ENCODE measurements around the gene ZMIZ1. TPM values are rescaled to one million over a fixed set of nuclear protein-coding genes. Genes with fewer than 3 reads are reported as not detected.

ZMIZ1 gene
- polyA plus RNA-seq, 1 experiment = 7.6 TPM

GRCh38 chr10:79098596-79099015 lies 29.8 kb downstream of the ZMIZ1 start:
- POLR2A ChIA-PET = no interaction called here
- no peak overlapping the region for H3K27ac ChIP-seq (ENCODE audit: low read depth, low read length)
- H3K9me3 ChIP-seq (ENCODE audit: control insufficient read depth, insufficient read depth, low read length) = no peaks in the 10 kb centered on the region
- CTCF ChIA-PET = interaction anchor here (1.0 kb wide), 1 partner anchor 96 kb away, joined by 4 read pairs; no protein-coding TSS in a partner anchor
- H3K4me3 ChIP-seq (ENCODE audit: low read depth, low read length) = no peak overlapping the region
- no peaks in the 10 kb centered on the region for H3K27me3 ChIP-seq (ENCODE audit: control insufficient read depth, insufficient read depth, low read length)
- DNase-seq (ENCODE audit: low read depth, low spot score) = no peak
- TF ChIP-seq CTCF (IDR thresholded peaks at IDR 0.05; ENCODE audit: low read depth, low read length) = no peak

DNA sequence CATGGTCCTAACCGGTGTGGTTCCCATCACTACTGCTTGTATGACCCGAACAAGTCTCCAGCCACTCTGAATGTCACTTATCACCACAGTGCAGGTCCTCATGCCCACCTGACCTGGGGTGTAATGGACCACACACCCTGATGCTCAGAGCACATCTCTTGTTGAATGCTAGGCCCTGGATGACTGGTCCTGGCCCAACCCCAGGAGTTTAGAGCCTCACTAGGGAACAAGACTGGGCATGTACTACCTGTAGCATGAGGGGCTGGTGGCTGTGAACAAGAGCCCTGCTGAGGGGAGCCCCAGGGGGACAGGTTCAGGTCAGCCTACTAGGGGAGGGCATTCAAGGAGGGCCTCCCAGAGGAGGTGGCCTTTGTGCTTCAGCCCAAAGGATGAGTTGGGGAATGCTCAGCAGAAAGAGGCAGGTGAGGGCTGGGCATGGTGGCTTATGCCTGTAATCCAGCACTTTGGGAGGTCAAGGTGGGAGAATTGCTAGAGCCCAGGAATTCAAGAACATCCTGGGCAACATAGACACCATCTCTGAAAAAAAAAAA lies 31.2 kb downstream of the ZMIZ1 start:
- H3K4me3 ChIP-seq (ENCODE audit: low read depth, low read length) = no peak overlapping the region
- no peak for DNase-seq (ENCODE audit: low read depth, low spot score)
- no peaks in the 10 kb centered on the region for H3K27me3 ChIP-seq (ENCODE audit: control insufficient read depth, insufficient read depth, low read length)
- H3K9me3 ChIP-seq (ENCODE audit: control insufficient read depth, insufficient read depth, low read length) = no peaks in the 10 kb centered on the region
- no peak for TF ChIP-seq CTCF (IDR thresholded peaks at IDR 0.05; ENCODE audit: low read depth, low read length)
- peak overlapping the region; percentile 21 for H3K27ac ChIP-seq (ENCODE audit: low read depth, low read length)
- ChIA-PET CTCF (no interaction called here), POLR2A (no interaction called here)

- DNase-seq (ENCODE audit: low read depth, low spot score) = no peak
- H3K27ac ChIP-seq (ENCODE audit: low read depth, low read length) = peak overlapping the region; percentile 39
- POLR2A ChIA-PET = interaction anchor here (0.6 kb wide), 1 partner anchor 13 kb away, joined by 3 read pairs; no protein-coding TSS in a partner anchor
Observed at GRCh38 chr10:79100771-79101170, 32.0 kb downstream of the ZMIZ1 start.

DNA sequence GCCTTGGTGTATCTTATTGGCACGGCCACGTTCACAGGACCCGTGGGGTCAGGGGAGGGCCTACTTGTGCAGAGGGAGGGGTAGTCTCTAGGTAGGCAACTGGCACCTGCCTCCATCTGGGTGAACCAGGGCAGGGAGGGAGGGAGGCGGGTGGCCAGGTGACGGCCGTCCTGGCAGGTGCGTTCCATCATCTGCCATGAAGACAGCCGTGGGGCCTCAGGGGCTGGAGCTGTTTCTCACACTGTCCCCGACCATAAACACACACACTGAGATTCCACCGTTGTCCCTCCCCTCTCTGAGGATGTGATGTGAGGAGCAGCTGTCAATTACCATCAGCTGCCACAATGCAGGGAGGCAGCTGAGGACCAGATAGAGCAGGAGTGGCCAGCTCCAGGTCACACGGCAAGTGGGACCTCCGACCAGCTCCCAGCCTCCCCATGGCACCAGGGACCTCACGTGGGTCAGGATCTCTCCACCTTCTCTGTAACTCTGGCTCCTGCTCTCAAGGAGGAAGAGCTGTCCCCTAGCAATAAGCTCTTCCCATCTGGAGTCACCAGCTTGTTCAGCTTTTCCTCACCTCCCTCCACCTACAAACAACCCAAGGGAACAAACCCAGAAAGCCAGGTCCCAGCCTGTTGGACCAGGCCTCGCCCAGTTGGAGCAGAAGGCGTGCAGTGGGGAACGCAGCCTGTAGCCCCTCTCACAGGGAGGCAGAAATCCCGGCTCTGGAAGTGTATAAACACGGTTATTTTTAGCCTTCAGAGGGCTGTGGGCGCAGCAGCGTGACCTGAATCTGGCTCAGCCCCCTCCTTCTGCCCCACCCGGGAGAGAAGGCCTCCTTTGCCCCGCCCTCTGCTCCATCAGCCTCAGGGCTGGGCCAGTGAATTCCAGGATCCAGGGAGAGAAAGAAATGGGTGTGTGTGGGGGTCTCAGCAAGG lies 33.1 kb downstream of the ZMIZ1 start:
- DNase-seq (ENCODE audit: low read depth, low spot score) = no peak
- TF ChIP-seq CTCF (IDR thresholded peaks at IDR 0.05; ENCODE audit: low read depth, low read length) = no peak
- ChIA-PET CTCF (interaction anchor here (0.6 to 2.1 kb wide), 2 partner anchors 93 to 128 kb away, joined by 4 to 8 read pairs; no protein-coding TSS in a partner anchor), POLR2A (interaction anchor here (1.2 to 1.7 kb wide), 2 partner anchors 8 to 11 kb away, joined by 4 to 6 read pairs; no protein-coding TSS in a partner anchor)
- Histone ChIP-seq H3K4me3 (ENCODE audit: low read depth, low read length) (no peak overlapping the region), H3K27ac (ENCODE audit: low read depth, low read length) (peak overlapping the region; percentile 73), H3K27me3 (ENCODE audit: control insufficient read depth, insufficient read depth, low read length) (no peaks in the 10 kb centered on the region), H3K9me3 (ENCODE audit: control insufficient read depth, insufficient read depth, low read length) (no peaks in the 10 kb centered on the region)

More at GRCh38 chr10:79100771-79101170, 32.0 kb downstream of the ZMIZ1 start:
- H3K27me3 ChIP-seq (ENCODE audit: control insufficient read depth, insufficient read depth, low read length) = no peaks in the 10 kb centered on the region
- H3K4me3 ChIP-seq (ENCODE audit: low read depth, low read length) = no peak overlapping the region
- no peak for TF ChIP-seq CTCF (IDR thresholded peaks at IDR 0.05; ENCODE audit: low read depth, low read length)
- CTCF ChIA-PET = no interaction called here
- no peaks in the 10 kb centered on the region for H3K9me3 ChIP-seq (ENCODE audit: control insufficient read depth, insufficient read depth, low read length)
